Right lobe of liver (tissue), 6 donors: ENCODE data around the gene AFDN. TPM values are rescaled to one million over a fixed set of nuclear protein-coding genes. Genes with fewer than 3 reads are reported as not detected.

Source experiments
- ATAC-seq, 4 donors: fragments of 200-7000 bp; cut with Tn5 transposase; one replicate each; pipeline ENCODE4 v1.9.1; 2020; ENCODE audit warnings: mild to moderate bottlenecking in 4 of 4, moderate library complexity in 4 of 4
- DNase-seq, 3 donors: peaks; one replicate each; pipeline ENCODE4 v3.0.0-alpha.2; 2020
- H3K27ac ChIP-seq, 3 donors: fragments of 200-600 bp; one replicate each; pipeline ENCODE4 v1.8.0; 2022
- H3K27me3 ChIP-seq, 2 donors: fragments of 200-600 bp; one replicate each; pipeline ENCODE4 v1.8.0; 2022
- H3K36me3 ChIP-seq, 4 donors: fragments of 200-600 bp; sonication (generic) in 1 of 4; one replicate each; pipeline versions ENCODE4 v1.5.1 to v1.8.0; 2017 to 2022; ENCODE audit warnings: control low read depth in 1 of 4
- H3K4me1 ChIP-seq, 4 donors: fragments of 200-600 bp; sonication (generic) in 1 of 4; one replicate each; pipeline versions ENCODE4 v1.5.1 to v1.8.0; 2017 to 2022; ENCODE audit warnings: control low read depth in 1 of 4
- H3K4me3 ChIP-seq, 3 donors: fragments of 200-600 bp; one replicate each; pipeline ENCODE4 v1.8.0; 2022
- H3K9me3 ChIP-seq, 4 donors: fragments of 200-600 bp; sonication (generic) in 1 of 4; one replicate each; pipeline versions ENCODE4 v1.5.1 to v1.8.0; 2017 to 2022; ENCODE audit warnings: control low read depth in 1 of 4
- CTCF ChIP-seq, 4 donors: fragments of 200-600 bp in 3 of 4; fragments of 450-650 bp in 1 of 4; IDR thresholded peaks; one replicate each; pipeline versions ENCODE4 v1.5.1 to v1.8.0; 2016 to 2022; ENCODE audit warnings: antibody characterized with exemption in 4 of 4, mild to moderate bottlenecking in 2 of 4
- POLR2A ChIP-seq: fragments of 450-650 bp; IDR thresholded peaks from one replicate; pipeline ENCODE4 v1.6.1; 2017; ENCODE audit warnings: antibody characterized with exemption, mild to moderate bottlenecking
- WGBS: methylation state at CpG from one replicate; pipeline ENCODE4 v1.1.6; 2018; ENCODE audit warnings: low coverage, low lambda C conversion rate; ENCODE audit not compliant: insufficient coverage; ENCODE audit errors: missing lambda C conversion rate; 5-methylcytosine and 5-hydroxymethylcytosine counted together
- intact Hi-C, 2 donors: fragments of 100-400 bp; cut with DNase I; formaldehyde crosslinking; loops; one replicate each; pipeline versions ENCODE4 v1.11.2 to v1.14.1; 2022
- total RNA-seq, 6 experiments: library from RNA; depleted of rRNA in 2 of 6; stranded (reverse); fragments of >200 nt in 2 of 6; fragmentation: NEBNext Ultra II Directional in 3 of 6; extraction: Animal tissue kit (Norgen Biotek cat#: 25700) in 3 of 6; gene quantifications; one replicate each; pipeline versions ENCODE4 v1.1.0 to v1.2.4, GENCODE V29; 2016 to 2023
- donor health status: DM: no; HTN: yes; CAD: no.
- donor health status: DM: no; HTN: no; CAD: no.
- donor health status: DM: no; HTN: no; CAD: no.
- donor health status: DM: no; HTN: yes; CAD: no.
- donor health status: DM: no; HTN: yes; CAD: no.

Gene AFDN
- total RNA-seq, 6 experiments from 2014 or later: 77.0 to 106 (median 85.5) TPM

GRCh38 chr6:167847936-167848335 lies 21.2 kb downstream of the AFDN start:
- no peaks in the 10 kb centered on the region for H3K36me3 ChIP-seq
- no peak overlapping the region for H3K4me3 ChIP-seq
- intact Hi-C loops: no loop called here
- no peaks in the 10 kb centered on the region for H3K27me3 ChIP-seq
- no peak overlapping the region for H3K27ac ChIP-seq
- 18% methylated on average over 1 of the region's 1 CpG for WGBS
- ATAC-seq: no peak
- no peak for DNase-seq
- TF ChIP-seq POLR2A (no peak), CTCF (IDR thresholded peaks at IDR 0.05) (no peak)
- H3K9me3 ChIP-seq: no peaks in the 10 kb centered on the region
- H3K4me1 ChIP-seq: peaks cover 0 to 19% (median 7%) of the 10 kb centered on the region in 4 donors

- TF ChIP-seq CTCF (IDR thresholded peaks at IDR 0.05) (no peak), POLR2A (no peak)
- peaks cover 0 to 15% (median 6%) of the 10 kb centered on the region in 4 donors for H3K4me1 ChIP-seq
- DNase-seq: no peak
- H3K9me3 ChIP-seq: no peaks in the 10 kb centered on the region
- no peaks in the 10 kb centered on the region for H3K36me3 ChIP-seq
- H3K27ac ChIP-seq: no peak overlapping the region
- no peak overlapping the region for H3K4me3 ChIP-seq
- 94% methylated on average over 4 of the region's 4 CpGs for WGBS
- H3K27me3 ChIP-seq: no peaks in the 10 kb centered on the region
- intact Hi-C loops: no loop called here
- ATAC-seq: no peak
Measured at GRCh38 chr6:167848783-167849182, 22.1 kb downstream of the AFDN start.

GRCh38 chr6:167849846-167850459 lies 23.2 kb downstream of the AFDN start:
- ATAC-seq (peak; percentile 84 to 97 (median 92)), DNase-seq (no peak)
- TF ChIP-seq POLR2A: no peak
- TF ChIP-seq CTCF (IDR thresholded peaks at IDR 0.05): no peak
- intact Hi-C loops: no loop called here
- Histone ChIP-seq H3K9me3 (no peaks in the 10 kb centered on the region), H3K27me3 (no peaks in the 10 kb centered on the region), H3K36me3 (no peaks in the 10 kb centered on the region), H3K4me1 (peaks cover 0 to 15% (median 6%) of the 10 kb centered on the region in 4 donors), H3K4me3 (no peak overlapping the region), H3K27ac (peak overlapping the region; percentile 35 to 66 (median 60))
- WGBS: 20% methylated on average over 4 of the region's 4 CpGs

- ATAC-seq (no peak), DNase-seq (no peak)
- Histone ChIP-seq H3K4me1 (peaks cover 0 to 20% (median 9%) of the 10 kb centered on the region in 4 donors), H3K4me3 (no peak overlapping the region), H3K27me3 (no peaks in the 10 kb centered on the region), H3K36me3 (no peaks in the 10 kb centered on the region), H3K27ac (peak overlapping the region; percentile 35 to 66 (median 60)), H3K9me3 (no peaks in the 10 kb centered on the region)
- 91% methylated on average over 6 of the region's 6 CpGs for WGBS
- TF ChIP-seq CTCF (IDR thresholded peaks at IDR 0.05) (no peak), POLR2A (no peak)
- intact Hi-C loops: no loop called here
Measured at GRCh38 chr6:167850782-167851181, 24.1 kb downstream of the AFDN start.
